NCI-H2107 treated with DMSO at 0.1 percent for 48 hours (cell line): Measurements from ENCODE around the gene TSPAN2.
A peak's percentile ranks its signal among the peaks of the same experiment; 100 is the strongest.
"Not testable (repeated sequence)": the region's sequence is repeated elsewhere in the genome, so short reads cannot be mapped to it uniquely, and the experiment has no call there.

Experiments used
- DNase-seq: peaks from one replicate; lab custom pipeline; 2025; ENCODE audit not compliant: unreplicated experiment; lab: John Stamatoyannopoulos, UW

Gene TSPAN2

DNA sequence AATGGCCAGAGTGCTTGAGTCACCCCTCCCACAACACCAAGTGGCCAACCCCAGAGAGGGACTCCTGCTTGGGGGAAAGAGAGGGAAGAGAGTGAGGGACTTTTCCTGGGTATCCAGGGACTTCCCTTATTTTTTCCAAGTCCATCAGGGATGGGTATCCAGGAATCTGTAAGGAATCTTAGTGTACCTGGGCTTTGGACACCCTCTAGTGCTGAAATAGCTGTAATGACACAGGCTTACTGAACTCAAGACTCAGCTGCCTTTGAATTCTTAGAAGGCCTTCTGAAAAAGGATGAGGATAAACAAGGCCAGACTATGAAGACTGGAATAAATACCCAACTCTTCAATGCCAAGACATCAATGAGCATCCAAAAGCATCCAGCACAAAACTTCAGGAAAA lies 47.6 kb downstream of the TSPAN2 start:
- peak; percentile 2 for DNase-seq

DNA sequence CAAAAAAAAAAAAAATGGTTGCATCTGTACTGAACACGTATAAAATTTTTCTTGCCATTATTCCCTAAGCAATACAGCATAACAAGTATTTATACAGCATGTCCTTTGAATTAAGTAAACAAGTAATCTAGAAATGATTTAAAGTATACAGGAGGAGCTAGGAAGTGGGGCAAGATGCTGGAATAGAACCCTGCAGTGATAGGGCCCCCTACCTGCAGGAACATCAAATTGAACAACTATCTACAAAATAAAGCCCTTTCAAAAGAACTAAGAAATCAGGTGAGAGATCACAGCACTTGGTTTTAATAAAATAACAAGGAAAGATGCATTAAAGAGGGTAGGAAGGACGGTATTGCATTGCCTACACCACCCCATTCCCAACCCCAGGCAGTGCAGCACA lies 48.8 kb downstream of the TSPAN2 start:
- no peak for DNase-seq

- no peak for DNase-seq
Observed at GRCh38 chr1:115036814-115037507, 52.3 kb downstream of the TSPAN2 start.

DNA sequence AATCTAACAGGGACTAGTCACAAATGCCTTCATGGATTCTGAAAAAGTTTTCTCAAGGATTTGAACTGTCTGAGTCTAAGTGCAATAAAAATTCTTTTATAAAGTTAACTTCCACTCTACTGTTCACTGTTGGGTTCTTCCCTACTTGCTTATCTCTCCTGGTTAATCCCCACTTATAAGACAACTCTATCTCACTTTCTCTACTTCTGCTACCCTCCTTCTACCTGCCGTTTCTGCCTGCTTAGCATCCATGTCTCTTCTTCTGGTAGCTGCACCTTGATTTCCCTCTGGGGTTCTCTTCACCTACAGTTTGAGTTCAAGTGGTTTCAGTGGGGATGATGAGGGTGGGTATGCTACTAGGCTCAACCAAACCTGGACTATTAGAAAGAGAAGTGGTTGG lies 53.7 kb downstream of the TSPAN2 start:
- no peak for DNase-seq

DNA sequence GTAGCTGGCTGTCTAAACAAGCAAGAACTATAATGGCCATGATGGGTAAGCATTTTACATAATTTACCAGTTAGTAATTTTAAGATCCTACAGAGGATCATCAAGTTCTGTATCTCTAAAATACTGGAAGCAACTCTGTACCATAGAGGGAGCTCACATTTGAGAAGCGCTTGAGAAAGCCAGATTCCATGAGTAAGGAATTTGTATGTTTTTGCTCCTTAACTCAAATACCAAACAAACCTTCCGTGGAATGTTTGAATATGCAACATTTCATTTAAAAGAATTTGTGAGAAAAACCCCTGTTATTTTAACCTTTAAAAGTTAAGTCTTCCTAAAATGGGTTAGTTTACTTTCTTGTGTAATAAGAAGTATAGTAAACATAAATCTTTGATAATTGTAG lies 57.7 kb downstream of the TSPAN2 start:
- DNase-seq = no peak

- no peak for DNase-seq
Observed at GRCh38 chr1:115029526-115029925, 59.8 kb downstream of the TSPAN2 start, which contains the start of gene TSHB. Gene TSHB (plus strand): TSS chr1:115029826. CDS start chr1:115033363, 3,537 bp downstream.

DNA sequence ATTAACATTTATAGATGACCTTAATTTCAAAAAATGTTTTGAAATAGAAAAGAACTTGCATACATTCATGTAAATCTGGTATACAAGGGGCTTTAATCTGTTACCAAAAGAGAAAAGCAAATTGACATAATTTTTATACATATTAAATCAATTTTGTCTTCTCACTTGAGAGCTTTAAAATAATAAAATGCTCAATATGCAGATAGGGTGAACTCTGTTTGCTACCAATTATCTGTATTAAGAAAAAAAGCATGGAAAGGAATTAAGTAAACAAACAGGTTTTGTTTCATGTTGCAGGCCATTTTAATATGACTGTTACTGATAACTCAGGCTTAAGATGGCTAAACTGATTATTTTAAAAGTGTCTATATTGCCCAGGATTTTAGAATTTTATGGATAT lies 65.7 kb downstream of the TSPAN2 start:
- DNase-seq = no peak

DNA sequence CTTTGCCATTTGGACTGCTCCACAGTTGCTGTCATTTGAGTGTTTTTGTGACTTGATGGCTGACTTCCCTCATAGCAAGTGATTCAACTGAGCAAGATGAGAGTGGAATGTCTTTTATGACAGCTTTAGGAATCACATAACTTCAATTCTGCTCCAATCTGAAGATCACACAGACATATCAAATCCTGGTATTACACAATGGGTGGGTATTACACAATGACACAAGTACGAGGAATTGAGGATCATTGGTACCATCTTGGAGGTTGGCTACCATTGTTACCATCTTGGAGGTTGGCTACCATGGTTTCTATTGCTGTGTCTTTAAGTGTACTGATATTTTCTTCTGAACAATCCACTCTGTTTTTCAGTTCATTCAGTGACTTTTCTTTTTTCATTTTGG lies 68.2 kb downstream of the TSPAN2 start:
- no peak for DNase-seq

DNA sequence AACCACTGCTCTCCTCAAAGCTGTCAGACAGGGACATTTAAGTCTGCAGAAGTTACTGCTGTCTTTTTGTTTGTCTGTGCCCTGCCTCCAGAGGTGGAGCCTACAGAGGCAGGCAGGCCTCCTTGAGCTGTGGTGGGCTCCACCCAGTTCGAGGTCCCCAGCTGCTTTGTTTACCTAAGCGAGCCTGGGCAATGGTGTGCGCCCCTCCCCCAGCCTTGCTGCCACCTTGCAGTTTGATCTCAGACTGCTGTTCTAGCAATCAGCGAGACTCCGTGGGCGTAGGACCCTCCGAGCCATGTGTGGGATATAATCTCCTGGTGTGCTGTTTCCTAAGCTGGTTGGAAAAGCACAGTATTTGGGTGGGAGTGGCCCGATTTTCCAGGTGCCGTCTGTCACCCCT lies 69.8 kb downstream of the TSPAN2 start:
- not testable (repeated sequence) for DNase-seq

DNA sequence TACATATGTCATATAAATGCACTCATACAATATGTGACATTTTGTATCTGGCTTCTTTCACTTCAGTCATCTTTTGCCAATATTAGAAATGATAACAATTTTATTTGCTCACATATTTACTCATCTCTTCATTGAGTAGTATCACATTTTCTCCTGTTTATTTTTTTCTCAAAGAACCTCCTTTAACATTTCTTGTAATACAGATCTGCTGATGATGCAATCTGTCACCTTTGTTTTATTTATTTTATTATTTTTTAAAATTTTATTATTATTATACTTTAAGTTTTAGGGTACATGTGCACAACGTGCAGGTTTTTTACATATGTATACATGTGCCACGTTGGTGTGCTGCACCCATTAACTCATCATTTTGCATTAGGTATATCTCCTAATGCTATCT lies 75.5 kb downstream of the TSPAN2 start:
- no peak for DNase-seq

DNA sequence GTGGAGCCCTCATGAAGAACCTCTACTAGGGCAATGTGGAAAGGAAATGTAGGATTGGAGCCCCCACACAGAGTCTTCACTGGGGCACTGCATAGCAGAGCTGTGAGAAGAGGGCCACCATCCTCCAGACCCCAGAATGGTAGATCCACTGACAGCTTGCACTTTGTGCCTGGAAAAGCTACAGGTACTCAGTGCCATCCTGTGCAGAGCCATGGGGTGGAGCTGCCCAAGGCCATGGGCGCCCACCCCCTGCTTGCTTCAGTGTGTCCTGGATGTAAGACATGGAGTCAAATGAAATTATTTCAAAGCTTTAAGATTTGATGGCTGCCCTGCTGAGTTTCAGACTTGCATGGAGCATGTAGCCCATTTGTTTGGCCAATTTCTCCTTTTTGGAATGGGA lies 76.9 kb downstream of the TSPAN2 start:
- no peak for DNase-seq

DNA sequence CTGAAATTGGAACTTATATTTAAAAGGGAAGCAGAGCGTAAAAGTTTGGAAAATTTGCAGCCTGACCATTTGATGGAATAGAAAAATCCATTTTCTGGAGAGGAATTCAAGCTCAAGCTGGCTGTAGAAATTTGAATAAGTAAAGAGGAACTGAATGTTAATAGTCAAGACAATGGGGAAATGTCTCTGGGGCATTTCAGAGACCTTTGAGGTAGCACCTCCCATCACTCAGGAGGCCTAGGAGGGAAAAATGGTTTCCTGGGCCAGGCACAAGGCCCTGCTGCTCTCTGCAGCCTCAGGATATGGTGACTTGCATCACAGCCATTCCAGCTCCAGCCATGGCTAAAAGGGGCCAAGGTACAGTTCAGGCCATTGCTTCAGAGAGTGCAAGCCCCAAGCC lies 77.3 kb downstream of the TSPAN2 start:
- no peak for DNase-seq

GRCh38 chr1:115006191-115006590 lies 83.1 kb downstream of the TSPAN2 start:
- no peak for DNase-seq
